Mesendoderm (in vitro differentiated cells): ENCODE results near the gene FMN1.

Experiments
- DNase-seq: peaks from one replicate; pipeline ENCODE4 v3.0.0; 2013
- H2AK5ac ChIP-seq: 2 replicates; pipeline ENCODE4 v1.6.1; 2013; ENCODE audit warnings: low read length, inconsistent platforms
- H2BK120ac ChIP-seq: 2 replicates; pipeline ENCODE4 v1.6.1; 2013; ENCODE audit warnings: low read depth, mild to moderate bottlenecking, low read length, moderate library complexity, mixed read lengths
- H2BK15ac ChIP-seq: replicated peaks from 2 replicates; pipeline ENCODE4 v1.6.1; 2013; ENCODE audit warnings: low read depth, mild to moderate bottlenecking, moderate library complexity
- H2BK5ac ChIP-seq: 2 replicates; pipeline ENCODE4 v1.6.1; 2013; ENCODE audit warnings: low read length, inconsistent platforms
- H3K18ac ChIP-seq: 2 replicates; pipeline ENCODE4 v1.6.1; 2013; ENCODE audit warnings: mild to moderate bottlenecking, low read length, mixed read lengths
- H3K23ac ChIP-seq: one replicate; pipeline ENCODE4 v1.6.1; 2013; ENCODE audit warnings: low read length
- H3K27ac ChIP-seq: 2 replicates; pipeline ENCODE4 v1.5.1; 2013; ENCODE audit warnings: low read depth, mild to moderate bottlenecking, inconsistent platforms, low read length, moderate library complexity
- H3K27me3 ChIP-seq: 2 replicates; pipeline ENCODE4 v1.6.1; 2013; ENCODE audit warnings: low read length, control low read depth, mild to moderate bottlenecking, inconsistent platforms; ENCODE audit not compliant: insufficient read depth, poor library complexity
- H3K36me3 ChIP-seq: 2 replicates; pipeline ENCODE4 v1.6.1; 2013; ENCODE audit warnings: low read length, inconsistent platforms; ENCODE audit not compliant: control insufficient read depth, insufficient read depth
- H3K4ac ChIP-seq: one replicate; pipeline ENCODE4 v1.6.1; 2013; ENCODE audit warnings: low read depth, mild to moderate bottlenecking, low read length, moderate library complexity
- H3K4me1 ChIP-seq: 2 replicates; pipeline ENCODE4 v1.6.1; 2013; ENCODE audit warnings: low read depth, low read length, inconsistent platforms; ENCODE audit not compliant: control insufficient read depth
- H3K4me2 ChIP-seq: 2 replicates; pipeline ENCODE4 v1.6.1; 2013; ENCODE audit warnings: low read length
- H3K4me3 ChIP-seq: 2 replicates; pipeline ENCODE4 v1.5.1; 2013; ENCODE audit warnings: mild to moderate bottlenecking, low read length
- H3K56ac ChIP-seq: one replicate; pipeline ENCODE4 v1.6.1; 2013; ENCODE audit warnings: low read length
- H3K79me1 ChIP-seq: 2 replicates; pipeline ENCODE4 v1.6.1; 2013; ENCODE audit warnings: low read length, inconsistent platforms
- H3K79me2 ChIP-seq: 2 replicates; pipeline ENCODE4 v1.6.1; 2013; ENCODE audit warnings: mild to moderate bottlenecking, low read length; ENCODE audit not compliant: control insufficient read depth, insufficient read depth
- H3K9ac ChIP-seq: 2 replicates; pipeline ENCODE4 v1.6.1; 2013; ENCODE audit warnings: low read length, inconsistent platforms
- H4K5ac ChIP-seq: one replicate; pipeline ENCODE4 v1.6.1; 2013; ENCODE audit warnings: low read length
- H4K8ac ChIP-seq: one replicate; pipeline ENCODE4 v1.6.1; 2013; ENCODE audit warnings: low read depth, mild to moderate bottlenecking, control low read depth, low read length, moderate library complexity
- WGBS: extraction: QIAGEN DNeasy Blood & Tissue Kit; methylation state at CpG from one replicate; pipeline ENCODE4 v1.1.7; 2013; ENCODE audit warnings: low lambda C conversion rate, missing lambda C conversion rate; ENCODE audit not compliant: insufficient coverage; ENCODE audit errors: extremely low coverage; 5-methylcytosine and 5-hydroxymethylcytosine counted together

FMN1 gene

GRCh38 chr15:32977506-32977905, 217.0 kb downstream of the FMN1 start:
- H3K9ac ChIP-seq, result no peak overlapping the region
- H3K27me3 ChIP-seq, result no peaks in the 10 kb centered on the region
- H3K79me2 ChIP-seq, result no peaks in the 10 kb centered on the region
- H3K4me1 ChIP-seq, result no peaks in the 10 kb centered on the region
- H3K79me1 ChIP-seq, result no peaks in the 10 kb centered on the region
- H4K5ac ChIP-seq, result no peak overlapping the region
- no peak overlapping the region for H4K8ac ChIP-seq
- H3K4me3 ChIP-seq, result no peak overlapping the region
- H2AK5ac ChIP-seq, result no peak overlapping the region
- DNase-seq, result no peak
- H2BK15ac ChIP-seq, result no peak overlapping the region
- H3K36me3 ChIP-seq, result no peaks in the 10 kb centered on the region
- H3K4ac ChIP-seq, result no peak overlapping the region
- no peak overlapping the region for H2BK120ac ChIP-seq
- H3K18ac ChIP-seq, result no peak overlapping the region
- no peak overlapping the region for H3K4me2 ChIP-seq
- no peak overlapping the region for H2BK5ac ChIP-seq
- H3K56ac ChIP-seq, result no peak overlapping the region
- WGBS, result no CpG with 5 or more reads among the region's 1 CpG
- no peak overlapping the region for H3K27ac ChIP-seq
- no peak overlapping the region for H3K23ac ChIP-seq

- Histone ChIP-seq H4K5ac (no peak overlapping the region), H2BK120ac (no peak overlapping the region), H3K23ac (no peak overlapping the region), H3K4ac (no peak overlapping the region), H3K4me2 (no peak overlapping the region), H3K56ac (no peak overlapping the region), H3K9ac (no peak overlapping the region), H3K4me1 (no peaks in the 10 kb centered on the region), H3K79me1 (no peaks in the 10 kb centered on the region), H2BK15ac (no peak overlapping the region), H3K79me2 (no peaks in the 10 kb centered on the region), H3K27ac (no peak overlapping the region), H3K36me3 (no peaks in the 10 kb centered on the region), H3K27me3 (no peaks in the 10 kb centered on the region), H2BK5ac (no peak overlapping the region), H3K18ac (no peak overlapping the region), H2AK5ac (no peak overlapping the region), H3K4me3 (no peak overlapping the region), H4K8ac (no peak overlapping the region)
- no peak for DNase-seq
- WGBS, result no CpG with 5 or more reads among the region's 1 CpG
These were observed 219.8 kb downstream of the FMN1 start for GRCh38 chr15:32974691-32975090.

GRCh38 chr15:32972686-32973085, 221.8 kb downstream of the FMN1 start:
- H4K8ac ChIP-seq, result no peak overlapping the region
- H3K79me1 ChIP-seq, result no peaks in the 10 kb centered on the region
- no peak overlapping the region for H2BK5ac ChIP-seq
- H3K4me2 ChIP-seq, result no peak overlapping the region
- H3K27me3 ChIP-seq, result no peaks in the 10 kb centered on the region
- DNase-seq, result no peak
- no peak overlapping the region for H3K4ac ChIP-seq
- no peak overlapping the region for H3K4me3 ChIP-seq
- no peaks in the 10 kb centered on the region for H3K79me2 ChIP-seq
- no peak overlapping the region for H4K5ac ChIP-seq
- WGBS, result no CpG with 5 or more reads among the region's 2 CpGs
- H2BK120ac ChIP-seq, result no peak overlapping the region
- no peak overlapping the region for H3K23ac ChIP-seq
- H3K18ac ChIP-seq, result no peak overlapping the region
- no peak overlapping the region for H3K56ac ChIP-seq
- H3K4me1 ChIP-seq, result no peaks in the 10 kb centered on the region
- no peak overlapping the region for H2BK15ac ChIP-seq
- no peaks in the 10 kb centered on the region for H3K36me3 ChIP-seq
- no peak overlapping the region for H3K9ac ChIP-seq
- no peak overlapping the region for H2AK5ac ChIP-seq
- H3K27ac ChIP-seq, result no peak overlapping the region

- Histone ChIP-seq H3K79me1 (no peaks in the 10 kb centered on the region), H4K5ac (no peak overlapping the region), H3K4ac (no peak overlapping the region), H3K27me3 (no peaks in the 10 kb centered on the region), H3K27ac (no peak overlapping the region), H3K79me2 (no peaks in the 10 kb centered on the region), H2BK5ac (no peak overlapping the region), H2BK120ac (no peak overlapping the region), H3K56ac (no peak overlapping the region), H3K4me2 (no peak overlapping the region), H3K36me3 (no peaks in the 10 kb centered on the region), H3K23ac (no peak overlapping the region), H3K4me3 (no peak overlapping the region), H3K18ac (no peak overlapping the region), H2BK15ac (no peak overlapping the region), H4K8ac (peak overlapping the region; percentile 13), H2AK5ac (no peak overlapping the region), H3K4me1 (no peaks in the 10 kb centered on the region), H3K9ac (no peak overlapping the region)
- DNase-seq, result no peak
- no CpG with 5 or more reads among the region's 11 CpGs for WGBS
These were observed 223.7 kb downstream of the FMN1 start for GRCh38 chr15:32970847-32971246.

DNA sequence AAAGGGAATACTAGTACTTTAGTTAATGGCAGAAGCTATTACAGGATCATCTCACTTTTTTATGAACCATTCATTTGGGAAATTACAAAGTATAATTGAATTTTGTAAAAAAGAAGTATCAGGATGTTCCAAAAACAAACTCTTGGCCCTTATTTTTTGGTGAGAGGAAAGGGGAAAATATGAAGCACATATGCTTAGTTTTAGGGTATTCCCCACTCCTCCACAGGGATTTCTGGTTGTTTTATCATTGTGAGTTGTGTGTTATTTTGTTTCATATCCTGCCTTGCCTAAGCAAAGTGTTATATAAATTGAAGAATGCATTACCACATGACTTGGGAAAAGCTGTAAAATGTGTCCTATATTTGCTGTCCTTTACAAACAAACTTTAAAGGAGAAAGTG, 227.0 kb downstream of the FMN1 start:
- Histone ChIP-seq H3K56ac (no peak overlapping the region), H3K79me1 (no peaks in the 10 kb centered on the region), H3K23ac (no peak overlapping the region), H3K4ac (no peak overlapping the region), H3K79me2 (no peaks in the 10 kb centered on the region), H2BK120ac (no peak overlapping the region), H3K18ac (no peak overlapping the region), H2BK5ac (no peak overlapping the region), H4K8ac (no peak overlapping the region), H3K27ac (no peak overlapping the region), H2AK5ac (no peak overlapping the region), H3K36me3 (no peaks in the 10 kb centered on the region), H3K4me1 (no peaks in the 10 kb centered on the region), H3K9ac (no peak overlapping the region), H3K4me2 (no peak overlapping the region), H4K5ac (no peak overlapping the region), H3K27me3 (no peaks in the 10 kb centered on the region), H2BK15ac (no peak overlapping the region), H3K4me3 (no peak overlapping the region)
- DNase-seq, result no peak

DNA sequence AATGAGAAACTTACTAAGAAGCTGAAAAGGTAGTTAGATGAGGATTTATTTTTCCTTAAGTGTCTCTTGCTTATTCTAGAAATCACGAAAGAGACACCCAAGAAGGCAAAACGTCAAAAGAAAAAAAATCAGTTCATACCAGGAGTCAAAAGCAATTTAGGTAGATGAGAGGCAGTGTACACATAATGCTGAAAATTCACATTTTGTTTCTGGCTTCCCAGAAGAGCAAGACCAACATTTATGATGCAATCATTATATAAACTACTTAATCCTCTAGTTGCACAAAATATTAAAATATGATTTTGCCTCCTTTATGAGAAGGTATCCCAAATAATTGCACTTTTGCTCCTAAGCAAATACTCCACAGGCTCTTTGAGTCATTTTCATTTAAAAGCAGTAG, 228.0 kb downstream of the FMN1 start:
- no peaks in the 10 kb centered on the region for H3K4me1 ChIP-seq
- no peak overlapping the region for H3K27ac ChIP-seq
- WGBS, result no CpG with 5 or more reads among the region's 2 CpGs
- H2BK15ac ChIP-seq, result no peak overlapping the region
- H3K56ac ChIP-seq, result no peak overlapping the region
- H3K79me2 ChIP-seq, result no peaks in the 10 kb centered on the region
- H3K18ac ChIP-seq, result no peak overlapping the region
- H2BK120ac ChIP-seq, result no peak overlapping the region
- H3K27me3 ChIP-seq, result no peaks in the 10 kb centered on the region
- H3K4ac ChIP-seq, result no peak overlapping the region
- no peak overlapping the region for H4K8ac ChIP-seq
- H3K36me3 ChIP-seq, result no peaks in the 10 kb centered on the region
- H3K79me1 ChIP-seq, result no peaks in the 10 kb centered on the region
- H3K4me2 ChIP-seq, result no peak overlapping the region
- no peak overlapping the region for H3K4me3 ChIP-seq
- no peak overlapping the region for H3K9ac ChIP-seq
- DNase-seq, result no peak
- no peak overlapping the region for H2BK5ac ChIP-seq
- H2AK5ac ChIP-seq, result no peak overlapping the region
- no peak overlapping the region for H4K5ac ChIP-seq
- H3K23ac ChIP-seq, result no peak overlapping the region
